Type B pancreatic cell (in vitro differentiated cells): Measurements from ENCODE around the gene DENND6B. TPM values are rescaled to one million over a fixed set of nuclear protein-coding genes. Genes with fewer than 3 reads are reported as not detected.
"Not testable (repeated sequence)": the region's sequence is repeated elsewhere in the genome, so short reads cannot be mapped to it uniquely, and the experiment has no call there.

ENCODE experiments used
- DNase-seq: peaks from one replicate; pipeline ENCODE4 v3.0.0; 2021; ENCODE audit warnings: mixed read lengths; ENCODE audit not compliant: unreplicated experiment; ENCODE audit errors: extremely low spot score
- H3K27ac Mint-ChIP-seq: 2 replicates; pipeline ENCODE4 v1.8.0; 2021; ENCODE audit warnings: mild to moderate bottlenecking, mixed read lengths
- H3K27me3 Mint-ChIP-seq: 2 replicates; pipeline ENCODE4 v1.8.0; 2021; ENCODE audit warnings: mixed read lengths
- H3K36me3 Mint-ChIP-seq: 2 replicates; pipeline ENCODE4 v1.8.0; 2021; ENCODE audit warnings: mixed read lengths
- H3K4me1 Mint-ChIP-seq: one replicate; pipeline ENCODE4 v1.8.0; 2021; ENCODE audit warnings: mixed read lengths; ENCODE audit not compliant: unreplicated experiment
- H3K4me3 Mint-ChIP-seq: 2 replicates; pipeline ENCODE4 v1.8.0; 2021; ENCODE audit warnings: mild to moderate bottlenecking, mixed read lengths
- H3K9me3 Mint-ChIP-seq: 2 replicates; pipeline ENCODE4 v1.8.0; 2021; ENCODE audit warnings: mixed read lengths
- CTCF ChIP-seq: fragments of 200-600 bp; sonication (generic); conservative IDR thresholded peaks from 2 replicates; pipeline ENCODE4 v1.5.0; 2021; ENCODE audit warnings: antibody characterized with exemption, mild to moderate bottlenecking
- total RNA-seq: library from RNA; stranded (reverse); gene quantifications from 2 replicates; pipeline ENCODE4 v1.2.1, GENCODE V29; 2021; ENCODE audit warnings: low replicate concordance

Gene DENND6B
- total RNA-seq, 1 donor from 2014 or later: 25.6 TPM

DNA sequence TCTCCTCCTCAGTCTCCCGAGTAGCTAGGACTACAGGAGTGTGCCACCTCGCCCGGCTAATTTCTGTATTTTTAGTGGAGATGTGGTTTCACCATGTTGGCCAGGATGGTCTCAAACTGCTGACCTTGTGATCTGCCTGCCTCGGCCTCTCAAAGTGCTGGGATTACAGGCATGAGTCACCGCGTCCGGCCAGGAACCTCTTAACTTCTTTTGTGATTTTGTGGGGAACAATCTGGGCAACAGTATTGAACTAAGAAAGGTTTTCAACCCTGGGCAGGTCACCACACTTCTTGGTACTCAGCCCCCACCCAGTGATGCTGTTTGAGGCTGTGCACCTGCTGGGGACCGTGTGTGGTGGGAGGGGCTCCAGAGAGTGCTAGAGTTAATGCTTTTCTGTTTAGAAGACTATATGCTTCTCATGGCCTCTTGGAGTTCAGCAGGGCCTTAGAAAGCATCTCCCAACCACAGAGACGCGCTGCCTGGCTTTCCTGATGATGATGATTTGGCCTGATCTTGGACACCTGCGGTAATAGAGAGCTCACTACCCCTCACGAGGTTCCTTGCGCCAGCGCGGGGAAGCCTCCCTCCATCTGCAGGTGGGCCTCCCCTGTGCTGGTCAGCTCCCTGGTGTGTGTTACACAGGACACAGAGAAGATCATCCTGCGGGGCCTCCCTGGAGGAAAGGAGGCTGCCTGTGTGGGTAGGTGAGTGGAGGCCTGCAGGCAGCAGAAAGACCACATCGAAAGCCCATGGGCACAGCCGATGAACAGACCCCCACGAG lies 1.2 kb downstream of the DENND6B start:
- Mint-ChIP-seq H3K4me1 (peaks cover 7% of the 10 kb centered on the region), H3K27ac (peak overlapping the region; percentile 78), H3K4me3 (peak overlapping the region; percentile 96), H3K9me3 (no peaks in the 10 kb centered on the region), H3K27me3 (no peaks in the 10 kb centered on the region), H3K36me3 (no peaks in the 10 kb centered on the region)
- TF ChIP-seq CTCF: no peak
- no peak for DNase-seq

DNA sequence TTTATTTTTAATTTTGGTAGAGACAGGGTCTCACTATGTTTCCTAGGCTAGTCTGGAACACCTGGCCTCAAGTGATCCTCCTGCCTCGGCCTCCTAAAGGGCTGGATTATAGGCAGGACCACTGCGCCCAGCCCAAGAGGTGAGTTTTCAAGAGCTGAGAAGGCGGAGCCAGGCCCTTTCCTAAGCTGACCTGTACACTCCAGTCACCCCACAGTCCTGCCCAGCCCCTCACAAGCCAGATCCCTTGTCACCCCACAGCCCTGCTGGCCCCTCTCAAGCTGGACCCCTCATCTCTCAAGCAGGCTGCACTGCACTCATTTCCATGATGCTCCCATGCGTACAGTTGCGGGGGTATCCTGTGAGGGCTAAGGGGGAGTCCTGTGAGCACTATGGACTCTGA lies 2.9 kb downstream of the DENND6B start:
- peaks cover 7% of the 10 kb centered on the region for H3K4me1 Mint-ChIP-seq
- no peak for TF ChIP-seq CTCF
- no peak overlapping the region for H3K27ac Mint-ChIP-seq
- no peaks in the 10 kb centered on the region for H3K9me3 Mint-ChIP-seq
- no peaks in the 10 kb centered on the region for H3K36me3 Mint-ChIP-seq
- no peak for DNase-seq
- no peaks in the 10 kb centered on the region for H3K27me3 Mint-ChIP-seq
- H3K4me3 Mint-ChIP-seq: no peak overlapping the region

DNA sequence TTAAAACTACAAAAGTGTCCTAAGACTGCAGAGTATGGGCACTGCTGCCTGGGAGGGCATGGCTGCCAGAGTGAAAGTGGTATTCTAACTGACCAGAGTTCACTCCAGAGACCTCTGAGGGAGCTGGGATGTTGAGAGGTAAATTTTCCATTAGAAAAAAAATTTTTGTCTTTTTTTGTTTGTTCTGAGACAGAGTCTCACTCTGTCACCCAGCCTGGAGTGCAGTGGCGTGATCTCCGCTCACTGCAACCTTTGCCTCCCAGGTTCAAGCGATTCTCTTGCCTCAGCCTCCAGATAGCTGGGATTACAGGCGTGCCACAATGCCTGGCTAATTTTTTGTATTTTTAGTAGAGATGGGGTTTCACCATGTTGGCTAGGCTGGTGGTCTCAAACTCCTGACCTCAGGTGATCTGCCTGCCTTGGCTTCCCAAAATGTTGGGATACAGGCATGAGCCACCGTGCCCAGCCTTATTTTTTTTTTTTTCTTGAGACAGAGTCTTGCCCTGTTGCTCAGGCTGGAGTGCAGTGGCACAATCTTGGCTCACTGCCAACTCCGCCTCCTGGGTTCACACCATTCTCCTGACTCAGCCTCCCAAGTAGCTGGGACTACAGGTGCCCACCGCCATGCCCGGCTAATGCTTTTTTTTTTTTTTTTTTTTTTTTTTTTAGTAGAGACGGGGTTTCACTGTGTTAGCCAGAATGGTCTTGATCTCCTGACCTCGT lies 4.3 kb downstream of the DENND6B start:
- not testable (repeated sequence) for H3K9me3 Mint-ChIP-seq, H3K4me1 Mint-ChIP-seq, H3K27ac Mint-ChIP-seq, H3K4me3 Mint-ChIP-seq, H3K27me3 Mint-ChIP-seq, DNase-seq, H3K36me3 Mint-ChIP-seq

DNA sequence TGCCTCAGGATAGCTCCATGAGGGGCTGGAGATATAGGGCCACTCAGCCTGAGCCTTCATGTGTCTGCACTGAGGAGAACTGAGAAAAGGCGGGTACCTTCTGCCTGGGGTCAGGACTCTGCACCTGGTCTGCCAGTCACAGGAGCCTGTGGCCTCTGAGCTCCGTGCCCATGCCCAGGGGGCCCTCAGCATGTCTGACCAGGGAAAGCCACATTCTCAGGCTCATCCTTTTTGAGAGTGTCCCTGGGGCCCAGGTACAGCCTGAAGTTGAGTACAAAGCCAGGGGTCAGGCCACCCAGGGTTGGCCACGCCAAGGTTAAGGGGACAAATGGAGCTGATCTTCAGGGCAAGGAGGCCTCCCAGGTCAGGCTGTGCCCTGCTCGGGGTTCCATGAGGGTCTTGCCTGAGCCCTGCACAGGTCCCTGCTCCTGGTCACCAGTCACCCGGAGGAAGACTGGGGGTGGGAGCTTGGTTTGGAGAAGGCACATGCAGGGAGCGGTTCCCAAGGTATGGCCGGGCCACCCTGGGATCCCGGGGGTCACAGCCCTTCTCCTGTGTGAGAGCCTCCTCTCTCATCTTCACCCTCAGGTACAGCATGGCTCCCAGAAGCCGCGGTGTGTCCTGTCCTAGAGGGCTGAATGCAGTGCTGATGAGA lies 6.0 kb downstream of the DENND6B start:
- Mint-ChIP-seq H3K9me3 (no peaks in the 10 kb centered on the region), H3K36me3 (no peaks in the 10 kb centered on the region), H3K27me3 (no peaks in the 10 kb centered on the region), H3K4me3 (no peak overlapping the region), H3K27ac (no peak overlapping the region), H3K4me1 (peaks cover 5% of the 10 kb centered on the region)
- no peak for DNase-seq
- TF ChIP-seq CTCF: no peak

DNA sequence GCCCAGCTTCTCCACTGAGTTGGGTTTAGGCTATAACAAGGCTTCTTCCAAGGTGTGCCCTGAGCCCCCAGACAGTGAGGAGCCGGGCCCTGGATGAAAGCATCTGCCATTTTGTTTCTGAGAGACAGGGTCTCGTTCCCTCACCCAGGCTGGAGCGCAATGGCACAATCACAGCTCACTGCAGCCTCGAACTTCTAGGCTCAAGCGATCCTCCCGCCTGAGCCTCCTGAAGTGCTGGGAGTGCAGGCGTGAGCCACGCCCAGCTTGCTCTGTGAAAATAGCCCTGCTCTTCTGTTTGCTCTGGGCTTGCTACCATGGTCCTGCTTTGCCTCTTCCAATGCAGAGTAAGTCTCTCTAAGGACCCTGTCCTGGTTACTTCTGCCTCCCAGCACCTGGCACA lies 6.7 kb downstream of the DENND6B start:
- H3K9me3 Mint-ChIP-seq: no peaks in the 10 kb centered on the region
- no peaks in the 10 kb centered on the region for H3K36me3 Mint-ChIP-seq
- no peaks in the 10 kb centered on the region for H3K4me1 Mint-ChIP-seq
- DNase-seq: no peak
- H3K27ac Mint-ChIP-seq: no peak overlapping the region
- no peak overlapping the region for H3K4me3 Mint-ChIP-seq
- H3K27me3 Mint-ChIP-seq: no peaks in the 10 kb centered on the region
- TF ChIP-seq CTCF: no peak

DNA sequence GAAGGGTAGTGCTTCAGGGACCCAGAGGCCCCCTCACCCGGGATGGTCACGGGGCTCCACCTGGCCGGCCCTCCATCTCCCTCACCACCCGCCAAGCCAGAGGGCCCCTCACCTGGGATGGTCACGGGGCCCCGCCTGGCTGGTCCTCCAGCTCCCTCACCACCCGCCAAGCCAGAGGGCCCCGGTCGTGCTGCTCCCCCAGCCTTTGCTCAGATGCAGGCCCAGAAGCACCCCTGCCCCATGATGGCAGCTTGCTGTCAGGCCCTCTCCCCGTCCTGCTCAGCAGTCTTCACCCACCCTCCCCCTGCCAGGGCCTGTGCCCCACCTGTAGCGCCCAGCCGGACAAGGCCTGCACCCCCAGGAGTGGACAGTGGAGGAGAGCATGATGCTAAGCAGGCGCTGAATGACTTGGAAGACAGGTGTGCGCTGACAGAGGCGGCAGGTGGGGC lies 7.3 kb downstream of the DENND6B start:
- no peak for TF ChIP-seq CTCF
- no peaks in the 10 kb centered on the region for H3K9me3 Mint-ChIP-seq
- H3K27ac Mint-ChIP-seq: no peak overlapping the region
- H3K36me3 Mint-ChIP-seq: no peaks in the 10 kb centered on the region
- no peak overlapping the region for H3K4me3 Mint-ChIP-seq
- DNase-seq: no peak
- H3K27me3 Mint-ChIP-seq: no peaks in the 10 kb centered on the region
- H3K4me1 Mint-ChIP-seq: no peaks in the 10 kb centered on the region
